GM21528 (cell line): ENCODE results near the gene UBR2.
"Not testable (repeated sequence)": the region's sequence is repeated elsewhere in the genome, so short reads cannot be mapped to it uniquely, and the experiment has no call there.

Experiments
- ATAC-seq: cut with Tn5 transposase; IDR thresholded peaks from one replicate; pipeline ENCODE4 v1.9.1; 2021; ENCODE audit warnings: mild to moderate bottlenecking, moderate library complexity; ENCODE audit not compliant: unreplicated experiment, low FRiP score

The UBR2 gene

GRCh38 chr6:42615518-42615917 lies 51.7 kb downstream of the UBR2 start:
- ATAC-seq, result no peak

GRCh38 chr6:42616716-42617115 lies 52.9 kb downstream of the UBR2 start:
- no peak for ATAC-seq

- ATAC-seq, result no peak
Observed at GRCh38 chr6:42618105-42618504, 54.3 kb downstream of the UBR2 start.

GRCh38 chr6:42618686-42619085 lies 54.9 kb downstream of the UBR2 start:
- no peak for ATAC-seq

- ATAC-seq, result no peak
Observed at GRCh38 chr6:42619963-42620362, 56.1 kb downstream of the UBR2 start.

- no peak for ATAC-seq
Observed at GRCh38 chr6:42624601-42625000, 60.8 kb downstream of the UBR2 start.

GRCh38 chr6:42627044-42627443 lies 63.2 kb downstream of the UBR2 start:
- ATAC-seq, result no peak

- no peak for ATAC-seq
Observed at GRCh38 chr6:42627674-42628073, 63.8 kb downstream of the UBR2 start.

GRCh38 chr6:42628604-42629003 lies 64.8 kb downstream of the UBR2 start:
- ATAC-seq, result no peak

GRCh38 chr6:42629845-42630244 lies 66.0 kb downstream of the UBR2 start:
- no peak for ATAC-seq

- no peak for ATAC-seq
Observed at GRCh38 chr6:42637681-42638080, 73.9 kb downstream of the UBR2 start.

- no peak for ATAC-seq
Observed at GRCh38 chr6:42642794-42643193, 79.0 kb downstream of the UBR2 start.

- ATAC-seq, result no peak
Observed at GRCh38 chr6:42644211-42644610, 80.4 kb downstream of the UBR2 start.

- no peak for ATAC-seq
Observed at GRCh38 chr6:42652024-42652746, 88.4 kb downstream of the UBR2 start.

- ATAC-seq, result no peak
Observed at GRCh38 chr6:42653851-42654250, 90.0 kb downstream of the UBR2 start.

GRCh38 chr6:42659806-42660205 lies 96.0 kb downstream of the UBR2 start:
- no peak for ATAC-seq

- ATAC-seq, result no peak
Observed at GRCh38 chr6:42661540-42662153, 97.8 kb downstream of the UBR2 start.

- ATAC-seq, result no peak
Observed at GRCh38 chr6:42664718-42665117, 100.9 kb downstream of the UBR2 start.

- ATAC-seq, result not testable (repeated sequence)
Observed at GRCh38 chr6:42674368-42674767, 110.5 kb downstream of the UBR2 start.

- ATAC-seq, result no peak
Observed at GRCh38 chr6:42674780-42675179, 111.0 kb downstream of the UBR2 start.

GRCh38 chr6:42679358-42679757 lies 115.5 kb downstream of the UBR2 start:
- no peak for ATAC-seq

GRCh38 chr6:42688281-42688680 lies 124.5 kb downstream of the UBR2 start:
- ATAC-seq, result no peak
